NT2/D1 (cell line): ENCODE results near the gene GRP.

Experiments
- SUZ12 ChIP-seq: IDR thresholded peaks from 2 replicates; pipeline ENCODE4 v1.6.1; 2011; ENCODE audit not compliant: insufficient read length, insufficient read depth; ENCODE audit errors: extremely low read depth
- YY1 ChIP-seq: IDR thresholded peaks from 2 replicates; pipeline ENCODE4 v1.6.1; 2011; ENCODE audit not compliant: insufficient read length, insufficient read depth
- ZNF274 ChIP-seq: IDR thresholded peaks from 2 replicates; pipeline ENCODE4 v1.6.1; 2011; ENCODE audit warnings: mild to moderate bottlenecking, low read depth, low read length

DNA sequence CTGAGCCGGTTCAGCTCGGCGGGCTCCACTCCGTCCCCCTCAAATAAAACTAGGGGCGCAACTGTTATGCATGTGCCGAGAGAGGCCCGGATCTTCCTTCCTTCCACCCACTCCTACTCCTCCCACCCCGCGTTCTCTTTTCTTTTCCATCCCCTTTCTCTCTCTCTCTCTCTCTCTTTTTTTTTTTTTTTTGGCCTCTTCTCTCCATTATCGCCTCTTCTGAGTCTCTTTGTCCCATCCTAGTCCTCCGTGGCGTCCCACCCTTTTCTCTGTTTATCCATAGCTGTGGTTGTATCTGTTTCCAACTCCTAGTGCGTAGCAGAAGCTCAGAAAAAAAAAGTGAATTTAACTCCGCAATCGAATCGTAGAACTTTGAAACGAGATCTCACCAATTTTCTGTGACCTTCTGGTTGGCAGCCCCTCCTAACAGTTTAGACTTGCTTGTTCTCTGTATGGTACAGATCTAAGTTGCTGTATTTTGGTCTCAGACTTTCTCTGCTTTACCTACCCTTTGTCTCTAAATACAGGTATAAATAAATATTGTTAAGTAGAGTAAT lies 49.7 kb downstream of the GRP start:
- no peak for TF ChIP-seq ZNF274
- no peak for TF ChIP-seq YY1
- TF ChIP-seq SUZ12: no peak
